Activated effector memory CD4-positive, alpha-beta T cell treated with anti-CD3 and anti-CD28 coated beads, Interleukin-2, amount 50 U/mL, for 16 hours (primary cell): ENCODE results near the gene CHD9.
"Not testable (repeated sequence)": the region's sequence is repeated elsewhere in the genome, so short reads cannot be mapped to it uniquely, and the experiment has no call there.

Source experiments
- DNase-seq: peaks from one replicate; pipeline ENCODE4 v3.0.0-alpha.2; 2020

The CHD9 gene

DNA sequence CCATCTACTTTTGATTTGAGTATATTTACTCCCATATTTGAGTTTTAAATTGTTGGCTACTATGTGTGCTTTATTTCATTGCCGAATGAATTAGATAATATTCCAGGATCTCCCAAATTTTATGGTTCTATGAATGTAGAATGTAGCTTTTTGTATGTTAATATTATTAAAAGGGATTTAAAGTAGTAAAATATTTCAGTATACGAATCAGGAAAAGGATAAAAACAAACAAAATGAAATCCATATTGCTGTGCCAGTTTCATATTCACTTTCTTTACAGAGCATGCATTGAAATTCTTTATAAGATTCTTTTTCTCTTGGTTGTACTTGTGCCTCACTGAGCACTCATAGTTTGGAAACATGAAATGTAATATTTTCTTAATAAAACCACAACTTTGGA is 155.1 kb downstream of the CHD9 start:
- DNase-seq, result no peak

DNA sequence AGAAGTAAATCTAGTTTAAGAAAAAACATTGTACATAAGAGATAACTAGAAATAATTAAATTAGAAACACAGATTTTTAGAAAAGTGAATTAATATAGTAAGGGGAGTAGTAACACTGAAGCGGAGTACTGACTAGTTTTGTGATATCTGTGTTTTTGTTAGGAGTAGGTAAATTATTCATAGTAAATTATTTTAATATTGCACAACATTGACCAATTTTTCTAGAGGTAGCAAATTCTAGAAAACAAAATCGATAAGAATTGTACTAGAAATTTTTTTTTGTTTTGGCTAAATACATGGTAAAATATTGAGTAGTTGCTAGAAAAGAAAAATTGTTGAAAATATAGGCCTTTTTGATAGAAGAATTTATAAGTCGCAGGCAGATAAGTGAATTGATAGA is 156.5 kb downstream of the CHD9 start:
- no peak for DNase-seq

DNA sequence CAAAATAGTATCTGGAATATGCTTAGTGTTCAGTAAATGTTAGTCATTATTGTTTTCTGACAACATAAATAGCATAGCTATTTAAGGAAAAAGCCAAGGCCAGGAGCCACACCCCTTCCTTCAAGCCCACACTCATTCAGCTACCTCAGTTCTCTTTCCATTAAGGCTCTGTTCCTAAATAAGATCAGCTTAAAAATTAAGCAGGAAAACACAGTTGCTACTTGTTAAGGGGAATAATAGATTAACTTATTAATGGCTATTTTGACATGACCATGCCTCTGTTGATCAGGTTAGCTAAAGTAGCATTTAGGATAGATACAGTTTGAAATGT is 158.1 kb downstream of the CHD9 start:
- no peak for DNase-seq

DNA sequence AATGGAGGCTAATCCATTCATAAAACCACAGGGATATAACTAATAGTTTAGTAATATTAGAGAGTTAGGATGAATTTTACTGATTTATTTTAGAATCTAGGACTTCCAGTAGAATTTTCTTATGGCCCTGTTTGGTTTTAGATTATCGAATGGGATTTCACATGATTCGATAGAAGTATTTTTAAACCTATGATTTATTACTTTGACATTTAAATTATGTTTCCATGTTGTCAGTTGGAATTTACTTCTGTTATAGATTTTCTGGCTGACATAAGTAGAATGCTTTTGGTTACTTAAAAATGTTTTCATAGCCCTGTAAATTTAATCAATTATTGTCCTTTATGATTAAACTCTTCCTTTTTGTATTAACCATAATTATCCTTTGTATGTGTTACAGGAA is 158.8 kb downstream of the CHD9 start:
- DNase-seq, result no peak

DNA sequence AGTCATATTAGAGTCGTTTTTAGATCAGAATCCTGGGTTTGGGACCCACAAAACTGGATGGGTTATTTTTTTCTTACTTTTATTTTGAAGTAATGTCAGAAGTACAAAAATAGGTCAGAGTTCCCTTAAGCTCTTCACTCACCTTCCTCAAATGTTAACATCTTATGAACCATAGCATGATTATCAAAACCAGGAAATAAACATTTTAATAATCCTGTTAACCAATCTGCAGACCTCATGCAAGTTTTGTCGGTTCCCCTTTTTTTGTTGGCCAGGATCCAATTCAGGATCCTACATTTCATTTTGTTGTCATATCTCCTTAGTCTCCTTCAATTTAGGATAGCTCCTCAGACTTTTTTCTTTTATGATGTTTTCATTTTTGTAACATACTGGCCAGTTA is 162.0 kb downstream of the CHD9 start:
- DNase-seq, result no peak

DNA sequence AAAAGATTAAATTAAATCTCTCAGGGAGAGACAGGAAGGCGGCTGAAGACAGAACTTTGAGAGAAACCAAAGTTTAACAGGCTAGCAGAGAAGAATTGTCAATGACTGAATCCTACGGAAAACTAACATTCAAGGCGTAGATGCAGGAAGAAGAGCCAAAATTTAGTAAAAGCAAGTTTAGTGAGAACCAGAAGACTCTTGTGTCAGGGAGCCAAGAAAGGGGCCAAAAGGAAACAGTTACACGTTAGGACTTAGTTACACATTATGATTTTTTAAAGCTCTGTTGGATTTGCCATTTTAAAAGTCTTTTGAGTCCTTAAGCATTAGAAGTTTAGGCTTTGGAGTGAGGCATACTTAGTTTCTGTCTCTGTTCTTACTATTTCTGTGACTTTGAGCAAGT is 164.6 kb downstream of the CHD9 start:
- no peak for DNase-seq

DNA sequence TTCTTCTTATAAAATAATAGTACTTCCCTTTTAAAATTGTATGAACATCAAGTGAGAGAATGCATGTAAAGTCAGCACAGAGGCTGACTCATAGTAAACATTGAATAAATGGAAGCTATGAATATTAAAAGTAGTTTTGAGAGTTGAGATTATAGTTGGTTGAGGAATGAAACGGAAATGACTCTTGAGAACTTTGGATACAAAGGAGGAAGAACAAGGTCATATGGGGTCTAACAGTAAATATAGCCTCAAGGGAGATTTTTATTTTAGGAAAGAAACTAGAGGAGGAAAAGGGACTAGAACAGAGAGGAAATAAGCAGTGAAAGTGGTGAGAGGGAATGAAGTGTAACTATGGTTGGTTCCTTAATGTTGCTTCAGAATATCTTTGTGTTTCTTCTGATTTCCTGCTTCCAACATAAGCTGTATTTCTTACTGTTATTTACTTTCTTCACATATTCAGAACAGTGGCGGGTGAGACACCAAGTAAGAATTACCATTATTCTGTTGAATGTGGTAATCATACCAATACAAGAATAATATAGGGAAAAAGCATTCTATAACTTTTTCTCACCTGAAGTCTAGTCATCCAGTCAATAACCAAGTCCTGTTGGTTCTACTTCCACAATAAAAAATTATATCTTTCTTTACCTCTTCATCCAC is 165.1 kb downstream of the CHD9 start:
- no peak for DNase-seq

DNA sequence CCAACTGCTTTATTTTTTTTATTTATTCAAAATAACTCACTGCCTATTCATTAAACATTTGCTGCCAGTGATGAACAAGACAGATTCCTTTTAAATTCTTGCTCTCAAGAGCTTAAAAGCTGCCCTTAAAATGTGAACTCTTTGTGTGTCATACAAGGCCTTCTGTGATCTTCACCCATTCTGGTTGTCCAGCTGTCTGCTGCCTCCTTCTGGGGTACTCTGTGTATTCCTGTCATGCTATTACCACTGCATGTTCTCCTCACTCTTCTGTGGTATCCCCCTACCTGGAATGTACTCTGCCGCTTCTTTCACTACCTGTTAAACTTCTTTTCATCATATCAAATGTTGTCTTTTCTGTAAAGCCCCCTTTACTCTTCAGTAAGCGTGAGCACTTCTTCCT is 165.8 kb downstream of the CHD9 start:
- no peak for DNase-seq

DNA sequence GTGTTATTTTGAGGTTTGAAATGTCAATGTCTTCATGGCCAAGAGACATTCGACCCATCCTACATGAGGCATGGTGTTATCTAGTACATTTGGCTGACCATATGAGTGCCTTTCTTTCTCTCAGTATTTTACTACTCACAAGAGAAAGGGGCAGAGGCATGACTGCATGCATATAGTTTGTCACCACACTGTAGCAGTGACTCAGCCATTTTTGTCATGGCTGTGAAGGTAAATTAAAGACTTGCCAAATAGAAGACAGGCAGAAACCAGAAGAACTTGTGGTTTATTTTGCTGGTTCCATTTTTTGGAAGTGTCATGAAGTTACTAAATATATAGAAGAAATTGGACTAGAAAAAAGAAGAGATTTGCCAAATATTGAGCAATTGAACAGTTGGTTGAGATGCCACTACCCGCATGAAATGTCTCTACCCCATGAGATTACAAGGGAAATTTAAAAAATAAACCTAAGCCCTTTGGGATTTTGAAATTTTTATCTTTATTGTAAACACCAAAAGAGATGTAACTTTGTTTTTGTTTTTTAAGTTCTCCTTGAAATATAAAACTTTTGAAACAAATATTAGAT is 170.3 kb downstream of the CHD9 start:
- no peak for DNase-seq

DNA sequence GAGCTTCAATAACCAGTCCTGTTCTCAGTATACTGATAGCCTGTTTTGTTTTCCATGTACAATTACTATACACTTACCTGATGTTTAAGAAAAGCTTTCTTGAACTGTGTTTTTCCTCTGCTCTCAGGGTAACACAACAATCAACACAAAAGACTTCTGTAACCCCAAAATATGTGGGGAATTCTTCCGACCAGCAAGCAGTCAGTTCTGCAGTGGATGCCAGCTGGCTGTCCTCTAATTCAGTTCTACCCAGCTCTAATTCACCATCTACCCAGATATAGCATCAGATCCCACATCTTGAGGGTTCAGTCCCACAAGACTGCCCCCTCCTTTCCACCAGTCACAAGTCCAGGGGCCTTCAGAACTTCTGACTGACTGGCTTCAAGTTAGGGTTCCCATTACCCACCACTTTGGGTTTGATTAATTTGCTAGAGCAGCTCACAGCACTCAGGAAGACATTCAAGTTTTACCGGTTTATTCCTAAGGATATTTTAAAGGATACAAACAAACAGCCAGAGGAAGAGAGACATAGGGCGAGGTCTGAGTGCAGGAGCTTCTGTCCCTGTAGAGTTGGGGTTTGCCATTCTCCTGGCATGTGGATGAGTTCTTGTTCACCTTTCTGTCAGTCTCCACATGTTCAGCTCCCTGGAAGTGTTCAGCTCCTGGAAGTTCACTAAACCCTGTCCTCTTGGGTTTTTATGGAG is 178.2 kb downstream of the CHD9 start:
- no peak for DNase-seq

DNA sequence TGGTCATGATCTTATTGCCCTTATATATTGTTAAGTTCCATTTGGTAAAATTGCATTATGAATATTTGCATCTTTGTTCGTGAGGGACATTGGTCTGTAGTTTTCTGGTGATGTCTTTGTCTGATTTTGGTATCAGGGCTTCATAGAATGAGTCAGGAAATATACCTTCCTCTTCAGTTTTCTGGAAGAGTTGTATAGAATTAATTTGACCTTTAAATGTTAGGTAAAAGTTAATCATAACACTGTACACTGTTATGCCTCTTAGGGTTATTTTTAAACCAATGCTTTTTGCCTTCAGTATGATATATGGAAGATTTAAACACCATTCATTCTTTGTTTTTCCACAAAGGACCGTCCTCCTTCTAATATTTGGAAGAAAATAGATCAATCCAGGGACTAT is 180.0 kb downstream of the CHD9 start:
- DNase-seq, result no peak

DNA sequence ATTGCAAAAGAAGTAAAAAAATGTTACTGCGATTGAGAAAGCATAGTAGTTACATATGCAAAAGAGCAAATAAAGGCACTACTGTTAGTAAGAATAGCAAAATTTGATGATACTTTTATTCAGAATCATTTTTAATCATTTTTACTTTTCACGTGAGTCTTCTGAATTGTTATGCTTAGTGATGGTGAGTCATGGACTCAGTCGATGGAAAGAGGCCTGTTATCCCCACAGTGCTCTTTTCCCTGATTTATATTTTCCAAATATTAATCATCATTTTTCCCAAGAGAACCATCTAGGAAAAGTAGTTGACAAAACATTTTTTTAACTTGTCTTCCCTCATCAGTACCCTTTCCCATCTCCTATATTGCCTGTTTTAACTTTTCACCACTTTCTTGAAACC is 181.1 kb downstream of the CHD9 start:
- no peak for DNase-seq

DNA sequence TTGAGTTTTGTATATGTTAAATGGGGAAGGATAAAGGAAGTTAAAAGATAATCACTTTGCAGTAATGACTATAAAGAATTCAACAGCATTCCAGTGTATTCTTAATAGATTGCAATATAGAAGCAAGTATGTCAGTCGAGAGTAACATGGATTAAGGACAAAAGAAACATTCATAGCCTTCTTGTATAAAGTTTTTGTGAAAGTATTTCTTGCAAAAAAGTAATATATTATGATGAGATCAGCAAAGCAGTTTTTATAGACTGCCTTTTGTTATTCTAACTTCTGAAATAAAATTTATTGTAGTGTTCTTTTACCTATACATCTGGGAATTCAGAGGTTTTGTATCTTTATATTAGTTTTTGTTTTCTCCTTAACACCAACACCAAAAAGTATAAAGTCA is 194.5 kb downstream of the CHD9 start:
- no peak for DNase-seq

DNA sequence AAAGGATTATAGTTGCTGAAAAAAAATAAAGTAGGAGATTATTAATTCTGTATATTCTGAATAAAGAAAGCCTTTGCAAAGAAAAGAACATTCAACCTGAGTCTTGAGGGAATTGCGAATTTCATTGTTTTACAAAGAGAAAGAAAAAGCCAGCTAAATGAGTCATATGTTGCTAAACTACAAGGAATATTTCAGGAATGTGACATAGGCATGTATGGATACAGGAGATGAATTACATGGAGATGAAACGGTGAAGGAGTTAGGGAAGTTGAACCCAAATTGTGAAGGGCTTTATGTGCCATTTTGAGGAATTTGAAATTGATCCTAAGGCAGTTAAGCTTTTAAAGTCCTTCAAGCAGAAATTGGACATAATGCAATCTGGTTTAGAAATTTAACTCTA is 202.2 kb downstream of the CHD9 start:
- no peak for DNase-seq

DNA sequence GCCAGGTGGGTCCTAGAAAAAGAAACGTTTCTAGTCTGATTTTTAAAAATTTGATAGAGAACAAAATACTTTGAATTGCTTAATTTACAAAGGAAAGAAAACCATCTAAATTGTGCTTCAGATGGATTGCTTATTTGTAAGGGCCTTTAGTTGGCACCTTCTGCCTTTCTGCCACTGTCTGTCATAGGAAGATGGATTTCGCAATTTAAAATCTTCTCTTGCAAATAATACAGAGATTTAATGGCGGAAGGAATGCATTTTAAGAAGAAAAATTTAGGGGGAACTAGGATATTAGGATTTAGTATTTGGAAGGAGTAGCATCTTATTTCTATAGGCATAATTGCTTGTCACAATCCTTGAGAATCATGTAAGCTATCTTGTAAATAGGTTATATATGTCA is 204.0 kb downstream of the CHD9 start:
- no peak for DNase-seq

DNA sequence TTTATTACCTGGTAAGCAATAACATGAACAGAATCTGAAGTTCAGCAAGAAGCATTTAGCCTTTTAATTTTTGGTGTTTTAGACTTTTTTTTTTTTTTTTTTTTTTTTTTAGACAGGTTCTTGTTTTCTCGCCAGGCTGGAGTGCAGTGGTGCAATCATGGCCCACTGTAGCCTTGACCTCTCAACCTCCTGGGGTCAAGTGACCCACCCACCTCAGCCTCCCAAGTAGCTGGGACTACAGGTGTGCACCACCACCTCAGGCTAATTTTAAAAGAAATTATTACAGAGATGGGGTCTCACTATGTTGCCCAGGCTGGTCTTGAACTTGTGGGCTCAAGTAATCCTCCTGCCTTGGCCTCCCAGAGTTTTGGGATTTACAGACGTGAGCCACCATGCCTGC is 206.5 kb downstream of the CHD9 start:
- DNase-seq, result no peak

DNA sequence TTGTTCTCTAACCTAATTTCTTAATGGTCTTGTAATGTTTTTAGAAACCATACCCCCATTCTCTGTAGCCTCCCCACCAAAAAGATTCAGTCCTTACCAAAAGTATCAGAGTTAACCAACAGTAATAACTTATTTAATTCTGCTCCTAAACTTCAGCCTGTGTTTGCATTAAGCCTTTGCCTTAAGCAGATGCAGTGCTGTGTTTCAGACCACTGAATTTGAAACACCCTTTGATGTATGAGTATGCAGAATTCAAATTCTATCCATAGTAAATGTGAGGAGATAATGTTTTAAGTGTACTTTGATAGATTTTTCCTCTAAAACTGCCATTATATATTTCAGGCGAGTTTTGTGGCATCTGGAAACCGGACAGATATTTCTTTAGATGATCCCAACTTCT is 207.9 kb downstream of the CHD9 start:
- no peak for DNase-seq

DNA sequence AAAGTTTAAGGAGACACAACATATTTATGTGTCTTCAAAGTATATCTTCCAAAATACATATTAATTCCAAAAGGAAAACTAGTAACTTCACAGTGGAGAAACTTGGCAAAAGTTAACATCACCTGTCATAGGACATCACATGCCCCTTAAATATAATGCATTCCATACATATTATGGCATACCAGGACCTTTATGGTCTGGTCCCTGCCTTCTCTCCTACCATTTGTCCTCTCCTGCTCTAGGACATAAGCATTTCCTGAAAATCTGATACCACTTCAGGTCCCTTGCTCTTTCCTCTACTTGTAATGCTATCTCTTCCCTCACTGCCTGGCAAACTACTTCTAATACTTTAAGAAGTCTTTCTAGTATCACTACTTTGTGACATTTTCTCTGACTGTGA is 211.4 kb downstream of the CHD9 start:
- no peak for DNase-seq

DNA sequence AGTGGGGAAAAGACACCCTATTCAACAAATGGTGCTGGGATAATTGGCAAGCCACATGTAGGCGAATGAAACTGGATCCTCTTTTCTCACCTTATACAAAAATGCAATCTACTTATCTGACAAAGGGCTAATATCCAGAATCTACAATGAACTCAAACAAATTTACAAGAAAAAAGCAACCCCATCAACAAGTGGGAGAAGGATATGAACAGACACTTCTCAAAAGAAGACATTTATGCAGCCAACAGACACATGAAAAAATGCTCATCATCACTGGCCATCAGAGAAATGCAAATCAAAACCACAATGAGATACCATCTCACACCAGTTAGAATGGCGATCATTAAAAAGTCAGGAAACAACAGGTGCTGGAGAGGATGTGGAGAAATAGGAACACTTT is 223.7 kb downstream of the CHD9 start:
- not testable (repeated sequence) for DNase-seq

DNA sequence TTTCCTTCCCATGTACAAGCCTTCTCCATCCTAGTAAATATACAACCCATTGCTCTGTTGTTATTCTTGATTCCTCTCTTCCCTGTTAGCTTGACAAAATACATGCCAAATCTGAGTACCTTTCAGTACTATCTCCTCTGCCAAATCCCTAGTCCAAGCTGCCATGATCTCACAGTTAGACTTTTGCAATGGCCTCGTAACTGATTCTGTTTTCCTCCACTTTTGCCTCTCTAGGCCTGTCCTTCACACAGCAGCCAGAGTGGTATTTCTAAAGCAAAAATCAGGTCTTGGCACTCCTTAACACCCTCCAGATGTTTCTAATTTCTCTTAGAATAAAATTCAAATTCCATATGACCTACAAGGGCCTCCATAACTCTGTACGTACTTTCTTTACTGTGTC is 226.5 kb downstream of the CHD9 start:
- no peak for DNase-seq

DNA sequence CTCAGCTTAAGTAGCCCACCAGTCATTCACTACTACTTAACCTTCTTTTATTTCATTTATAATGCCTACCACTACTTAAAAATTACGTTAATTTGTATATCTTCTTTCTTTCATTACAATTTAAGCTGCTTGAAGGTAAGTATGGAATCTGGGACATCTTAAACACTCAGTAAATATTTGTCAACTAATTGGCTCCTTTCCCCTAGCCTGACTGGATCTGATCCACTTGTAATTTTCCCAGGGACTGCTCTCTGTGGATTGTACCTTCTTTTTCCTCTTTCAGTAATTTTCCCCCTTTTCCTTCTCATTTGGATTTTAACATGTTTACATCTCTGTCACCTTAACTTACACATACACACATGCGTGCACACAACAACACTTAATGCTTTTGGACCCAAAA is 227.1 kb downstream of the CHD9 start:
- DNase-seq, result no peak

DNA sequence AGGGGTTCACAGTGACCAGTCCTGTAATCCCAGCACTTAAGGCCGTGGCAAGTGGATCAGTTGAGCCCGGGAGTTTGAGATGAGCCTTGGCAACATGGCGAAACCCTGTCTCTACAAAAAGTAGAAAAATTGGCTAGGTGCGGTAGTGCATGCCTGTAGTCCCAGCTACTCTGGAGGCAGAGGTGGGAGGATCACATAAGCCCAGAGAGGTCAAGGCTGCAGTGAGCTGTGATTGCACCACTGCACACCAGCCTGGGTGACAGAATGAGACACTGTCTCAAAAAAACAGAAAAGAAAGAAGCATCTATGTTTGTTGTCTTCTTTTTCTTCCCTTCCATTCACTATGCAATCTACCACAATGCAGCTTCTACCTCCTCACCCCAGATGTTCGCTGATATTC is 227.5 kb downstream of the CHD9 start:
- DNase-seq, result no peak

DNA sequence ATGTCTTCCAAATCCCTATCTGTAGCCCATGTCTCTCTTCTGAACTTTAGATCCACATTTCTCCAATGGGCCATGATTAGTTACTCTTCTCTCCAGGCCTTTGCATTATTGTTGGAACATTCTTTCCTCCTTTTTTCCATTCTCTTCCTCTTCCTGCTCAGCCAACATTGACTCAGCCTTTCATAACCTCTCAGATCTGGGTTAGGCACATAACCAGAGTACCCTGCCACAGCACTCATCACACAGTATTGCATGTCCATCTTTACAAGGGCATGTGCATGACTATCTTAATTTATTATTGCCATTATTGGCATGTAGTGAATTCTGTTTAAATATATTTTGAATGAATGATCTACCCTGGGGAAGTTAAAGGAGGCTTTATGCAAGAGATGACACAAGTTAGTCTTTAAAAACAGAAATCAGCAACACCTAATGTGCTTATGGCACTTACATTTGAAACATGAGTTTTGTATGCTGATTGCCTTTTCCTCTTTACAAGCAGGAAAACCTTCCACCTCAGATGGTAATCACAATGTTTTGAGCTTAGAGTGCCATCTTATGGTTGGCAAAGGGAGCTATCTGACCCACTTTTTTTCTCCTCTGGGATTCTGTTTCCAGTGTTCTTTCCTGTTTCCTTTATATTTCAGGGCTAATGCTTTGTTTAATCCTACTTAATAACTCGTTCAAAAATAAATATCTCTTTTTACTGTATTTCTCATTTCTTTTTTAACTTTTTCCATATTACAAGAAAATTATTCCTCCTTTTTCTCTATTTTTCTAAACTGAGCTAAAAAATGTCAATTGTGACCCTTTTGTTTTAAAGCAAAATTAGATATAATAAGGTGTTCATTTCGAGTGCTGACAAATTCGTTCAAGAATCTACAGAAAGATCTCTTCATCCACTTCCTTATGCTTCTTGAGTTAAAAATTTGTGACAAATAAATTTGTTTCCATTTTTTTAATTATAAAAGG is 228.5 kb downstream of the CHD9 start:
- no peak for DNase-seq

DNA sequence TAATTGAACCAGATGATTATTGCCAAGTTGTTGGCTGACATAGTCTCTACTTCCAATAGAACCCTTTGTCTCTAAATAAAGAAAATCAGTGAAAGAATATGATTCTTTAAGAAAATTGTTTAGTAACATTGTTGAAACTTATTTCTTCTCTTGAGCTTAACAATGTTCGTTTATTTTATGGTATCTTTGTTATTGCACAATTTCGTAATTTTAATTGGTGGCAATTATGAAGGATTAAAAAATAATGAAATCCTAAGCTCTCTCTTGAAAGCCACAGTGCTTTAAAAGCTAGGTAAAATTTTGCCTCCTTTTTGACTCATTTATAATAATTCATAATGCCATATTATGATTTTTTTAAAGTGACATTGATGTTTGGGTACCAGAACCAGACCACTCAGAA is 230.4 kb downstream of the CHD9 start:
- DNase-seq, result no peak
